SK-N-MC (cell line): ENCODE measurements around the gene ARHGAP28.
A peak's percentile ranks its signal among the peaks of the same experiment; 100 is the strongest.

Source experiments
- DNase-seq: peaks from one replicate; pipeline ENCODE4 v3.0.0-alpha.2; 2011; ENCODE audit warnings: low read depth, low spot score
- H3K27ac ChIP-seq: fragments of 200-600 bp; sonication (generic); 2 replicates; pipeline ENCODE4 v1.5.1; 2016; ENCODE audit warnings: mixed run types
- H3K36me3 ChIP-seq: fragments of 200-600 bp; sonication (generic); 2 replicates; pipeline ENCODE4 v1.6.1; 2017; ENCODE audit warnings: antibody characterized with exemption, low read length, mixed read lengths; ENCODE audit not compliant: insufficient read depth
- H3K4me3 ChIP-seq: fragments of 200-600 bp; sonication (generic); 2 replicates; pipeline ENCODE4 v1.5.1; 2016
- H3K9ac ChIP-seq: fragments of 200-600 bp; sonication (generic); 2 replicates; pipeline ENCODE4 v1.8.0; 2017; ENCODE audit warnings: mixed run types, mixed read lengths; ENCODE audit not compliant: insufficient read length
- H3K9me3 ChIP-seq: fragments of 200-600 bp; sonication (generic); 2 replicates; pipeline ENCODE4 v1.6.1; 2017; ENCODE audit warnings: low read depth, mild to moderate bottlenecking, antibody characterized with exemption, low read length, moderate library complexity, mixed read lengths
- EZH2 ChIP-seq: fragments of 200-600 bp; sonication (generic); IDR thresholded peaks from one replicate; pipeline ENCODE4 v1.6.1; 2017; ENCODE audit warnings: antibody characterized with exemption
- FOXP2 ChIP-seq: optimal IDR thresholded peaks from 2 replicates; pipeline ENCODE3; 2011; ENCODE audit warnings: mild to moderate bottlenecking, moderate library complexity; ENCODE audit not compliant: insufficient read depth; ENCODE audit errors: extremely low read length, control extremely low read depth
- POLR2AphosphoS5 ChIP-seq: IDR thresholded peaks from 2 replicates; pipeline ENCODE4 v1.6.1; 2012; ENCODE audit warnings: mild to moderate bottlenecking, low read depth, low read length, borderline replicate concordance

Gene ARHGAP28

GRCh38 chr18:6764382-6764781, 34.9 kb downstream of the ARHGAP28 start:
- Histone ChIP-seq H3K9ac (no peak overlapping the region), H3K36me3 (no peaks in the 10 kb centered on the region), H3K27ac (no peak overlapping the region), H3K4me3 (no peak overlapping the region), H3K9me3 (peaks cover 4% of the 10 kb centered on the region; the same call in 1 of the 2 replicates)
- no peak for DNase-seq
- no peak for TF ChIP-seq EZH2
- no peak for TF ChIP-seq POLR2AphosphoS5
- no peak for TF ChIP-seq FOXP2

GRCh38 chr18:6773777-6774176, 44.3 kb downstream of the ARHGAP28 start:
- no peaks in the 10 kb centered on the region for H3K9me3 ChIP-seq
- no peak for DNase-seq
- peak overlapping the region; percentile 65 for H3K27ac ChIP-seq
- peak overlapping the region; percentile 32 for H3K9ac ChIP-seq
- no peaks in the 10 kb centered on the region for H3K36me3 ChIP-seq
- H3K4me3 ChIP-seq: peak overlapping the region; percentile 12; the same call in 1 of the 2 replicates
- TF ChIP-seq FOXP2: no peak
- TF ChIP-seq POLR2AphosphoS5: no peak
- no peak for TF ChIP-seq EZH2

- Histone ChIP-seq H3K9me3 (no peaks in the 10 kb centered on the region), H3K36me3 (no peaks in the 10 kb centered on the region), H3K4me3 (0 out of 2 replicates have a peak overlapping the region, but pooled peaks have one; percentile 45), H3K27ac (peak overlapping the region; percentile 85; the same call in 1 of the 2 replicates), H3K9ac (no peak overlapping the region)
- DNase-seq: no peak
- no peak for TF ChIP-seq FOXP2
- no peak for TF ChIP-seq POLR2AphosphoS5
- TF ChIP-seq EZH2: no peak
Observed at GRCh38 chr18:6775237-6775636, 45.7 kb downstream of the ARHGAP28 start.

GRCh38 chr18:6775702-6776101, 46.2 kb downstream of the ARHGAP28 start:
- Histone ChIP-seq H3K9me3 (no peaks in the 10 kb centered on the region), H3K9ac (peak overlapping the region; percentile 40), H3K27ac (peak overlapping the region; percentile 85), H3K36me3 (no peaks in the 10 kb centered on the region), H3K4me3 (peak overlapping the region; percentile 45)
- TF ChIP-seq EZH2 (no peak), POLR2AphosphoS5 (no peak), FOXP2 (no peak)
- no peak for DNase-seq

- Histone ChIP-seq H3K27ac (peak overlapping the region; percentile 85), H3K9me3 (no peaks in the 10 kb centered on the region), H3K9ac (no peak overlapping the region), H3K4me3 (peak overlapping the region; percentile 45), H3K36me3 (no peaks in the 10 kb centered on the region)
- no peak for DNase-seq
- TF ChIP-seq POLR2AphosphoS5 (no peak), EZH2 (no peak), FOXP2 (no peak)
Observed at GRCh38 chr18:6776188-6776587, 46.7 kb downstream of the ARHGAP28 start.

GRCh38 chr18:6777509-6777908, 48.0 kb downstream of the ARHGAP28 start:
- Histone ChIP-seq H3K9me3 (no peaks in the 10 kb centered on the region), H3K36me3 (no peaks in the 10 kb centered on the region), H3K9ac (no peak overlapping the region), H3K27ac (no peak overlapping the region), H3K4me3 (no peak overlapping the region)
- TF ChIP-seq POLR2AphosphoS5: no peak
- TF ChIP-seq EZH2: no peak
- TF ChIP-seq FOXP2: no peak
- DNase-seq: no peak

- no peak for DNase-seq
- H3K9me3 ChIP-seq: no peaks in the 10 kb centered on the region
- no peak for TF ChIP-seq POLR2AphosphoS5
- TF ChIP-seq FOXP2: no peak
- no peak for TF ChIP-seq EZH2
- no peaks in the 10 kb centered on the region for H3K36me3 ChIP-seq
- no peak overlapping the region for H3K27ac ChIP-seq
- H3K9ac ChIP-seq: no peak overlapping the region
- H3K4me3 ChIP-seq: no peak overlapping the region
Observed at GRCh38 chr18:6778459-6779247, 49.1 kb downstream of the ARHGAP28 start.

GRCh38 chr18:6781142-6781714, 51.7 kb downstream of the ARHGAP28 start:
- no peak for DNase-seq
- H3K9me3 ChIP-seq: no peaks in the 10 kb centered on the region
- H3K4me3 ChIP-seq: 0 out of 2 replicates have a peak overlapping the region, but pooled peaks have one; percentile 20
- no peaks in the 10 kb centered on the region for H3K36me3 ChIP-seq
- H3K27ac ChIP-seq: peak overlapping the region; percentile 43; the same call in 1 of the 2 replicates
- H3K9ac ChIP-seq: no peak overlapping the region
- TF ChIP-seq POLR2AphosphoS5 (no peak), EZH2 (no peak)

- Histone ChIP-seq H3K36me3 (no peaks in the 10 kb centered on the region), H3K4me3 (0 out of 2 replicates have a peak overlapping the region, but pooled peaks have one; percentile 20), H3K9me3 (no peaks in the 10 kb centered on the region), H3K9ac (no peak overlapping the region), H3K27ac (peak overlapping the region; percentile 43; the same call in 1 of the 2 replicates)
- DNase-seq: no peak
- TF ChIP-seq POLR2AphosphoS5 (no peak), EZH2 (no peak), FOXP2 (no peak)
Observed at GRCh38 chr18:6781796-6782195, 52.3 kb downstream of the ARHGAP28 start.
